DND-41 (cell line): Measurements from ENCODE around the gene TGOLN2.

Experiments
- CTCF ChIP-seq: IDR thresholded peaks from 2 replicates; pipeline ENCODE4 v1.5.1; 2012; ENCODE audit warnings: borderline replicate concordance, low read length, moderate library complexity, mild to moderate bottlenecking; ENCODE audit not compliant: poor library complexity, severe bottlenecking; ENCODE audit errors: extremely low read depth
- EZH2 ChIP-seq: IDR thresholded peaks from 3 replicates; pipeline ENCODE4 v1.6.1; 2012; ENCODE audit warnings: borderline replicate concordance, low read depth, mild to moderate bottlenecking, moderate library complexity, low read length, inconsistent platforms; ENCODE audit not compliant: severe bottlenecking

GRCh38 chr2:85340034-85340892 lies 12.5 kb upstream of the TGOLN2 start:
- TF ChIP-seq CTCF (no peak), EZH2 (no peak)
